HG03135 (cell line): ENCODE measurements around the gene APOA5.
A peak's percentile ranks its signal among the peaks of the same experiment; 100 is the strongest.
"Not testable (repeated sequence)": the region's sequence is repeated elsewhere in the genome, so short reads cannot be mapped to it uniquely, and the experiment has no call there.

ENCODE experiments used
- ATAC-seq: cut with Tn5 transposase; IDR thresholded peaks from one replicate; pipeline ENCODE4 v1.9.1; 2021; ENCODE audit warnings: mild to moderate bottlenecking, moderate library complexity; ENCODE audit not compliant: unreplicated experiment

APOA5 gene

GRCh38 chr11:116791813-116792143 is at the start of gene APOA5:
TSS of gene APOA5 (minus strand) at chr11:116791879. CDS start at chr11:116791860, 19 bp downstream.
- ATAC-seq = no peak

- no peak for ATAC-seq
These were observed 49.1 kb upstream of the APOA5 start for GRCh38 chr11:116840746-116841296.

GRCh38 chr11:116840224-116840745 is 48.6 kb upstream of the APOA5 start:
- ATAC-seq = no peak

GRCh38 chr11:116838321-116839084 is 46.8 kb upstream of the APOA5 start:
- ATAC-seq = no peak

GRCh38 chr11:116837231-116838091 is 45.8 kb upstream of the APOA5 start, which contains the start of gene APOA1:
TSS of gene APOA1 (minus strand) at chr11:116837622. CDS start at chr11:116837387, 235 bp downstream.
- ATAC-seq = no peak

- ATAC-seq = no peak
These were observed 44.9 kb upstream of the APOA5 start for GRCh38 chr11:116836632-116836991.

GRCh38 chr11:116835791-116836631 is 44.3 kb upstream of the APOA5 start:
- ATAC-seq = peak; percentile 80

- ATAC-seq = peak; percentile 9
These were observed 43.5 kb upstream of the APOA5 start for GRCh38 chr11:116835042-116835772.

- not testable (repeated sequence) for ATAC-seq
These were observed 42.9 kb upstream of the APOA5 start for GRCh38 chr11:116834535-116835041.

- ATAC-seq = no peak
These were observed 42.3 kb upstream of the APOA5 start for GRCh38 chr11:116833816-116834534.

GRCh38 chr11:116833491-116833815 is 41.8 kb upstream of the APOA5 start:
- no peak for ATAC-seq

GRCh38 chr11:116832350-116833290 is 40.9 kb upstream of the APOA5 start:
- no peak for ATAC-seq

- no peak for ATAC-seq
These were observed 40.2 kb upstream of the APOA5 start for GRCh38 chr11:116831790-116832349.

GRCh38 chr11:116830184-116830912 is 38.7 kb upstream of the APOA5 start:
- ATAC-seq = no peak

GRCh38 chr11:116829525-116830183 is 38.0 kb upstream of the APOA5 start, which contains the start of gene APOC3:
TSS of gene APOC3 (plus strand) at chr11:116829907. CDS start at chr11:116830583, 676 bp downstream.
- no peak for ATAC-seq
